Hepatocyte (in vitro differentiated cells): ENCODE results near the gene TTN. TPM values are rescaled to one million over a fixed set of nuclear protein-coding genes. Genes with fewer than 3 reads are reported as not detected.

Source experiments
- DNase-seq: peaks from one replicate; pipeline ENCODE4 v3.0.0-alpha.2; 2016; ENCODE audit warnings: low spot score
- H2AFZ ChIP-seq: fragments of 200-600 bp; sonication (generic); 2 replicates; pipeline ENCODE4 v1.6.0; 2016; ENCODE audit warnings: antibody characterized with exemption, mild to moderate bottlenecking
- H3K27ac ChIP-seq: fragments of 200-600 bp; sonication (generic); 2 replicates; pipeline ENCODE4 v1.5.1; 2016; ENCODE audit warnings: mild to moderate bottlenecking
- H3K27me3 ChIP-seq: fragments of 200-600 bp; sonication (generic); 2 replicates; pipeline ENCODE4 v1.6.1; 2016
- H3K36me3 ChIP-seq: fragments of 200-600 bp; sonication (generic); replicated peaks from 2 replicates; pipeline ENCODE4 v1.5.1; 2016; ENCODE audit warnings: low read depth; ENCODE audit not compliant: insufficient read depth
- H3K4me1 ChIP-seq: fragments of 200-600 bp; sonication (generic); 2 replicates; pipeline ENCODE4 v1.5.1; 2016; ENCODE audit warnings: mild to moderate bottlenecking, moderate library complexity; ENCODE audit not compliant: insufficient read depth
- H3K4me2 ChIP-seq: fragments of 200-600 bp; sonication (generic); 2 replicates; pipeline ENCODE4 v1.6.0; 2016
- H3K4me3 ChIP-seq: fragments of 200-600 bp; sonication (generic); 2 replicates; pipeline ENCODE4 v1.5.1; 2016; ENCODE audit warnings: mild to moderate bottlenecking
- H3K79me2 ChIP-seq: fragments of 200-600 bp; sonication (generic); 2 replicates; pipeline ENCODE4 v1.6.0; 2017; ENCODE audit warnings: mild to moderate bottlenecking
- H3K9me2 ChIP-seq: fragments of 200-600 bp; sonication (generic); replicated peaks from 2 replicates; pipeline ENCODE4 v1.6.0; 2017; ENCODE audit warnings: mild to moderate bottlenecking; ENCODE audit not compliant: insufficient read depth
- H3K9me3 ChIP-seq: fragments of 200-600 bp; sonication (generic); 2 replicates; pipeline ENCODE4 v1.5.1; 2016; ENCODE audit warnings: low read depth, mild to moderate bottlenecking
- H4K20me1 ChIP-seq: fragments of 200-600 bp; sonication (generic); 2 replicates; pipeline ENCODE4 v1.6.0; 2016; ENCODE audit warnings: mild to moderate bottlenecking; ENCODE audit not compliant: insufficient read depth, poor library complexity, severe bottlenecking
- CTCF ChIP-seq: fragments of 200-600 bp; sonication (generic); IDR thresholded peaks from 2 replicates; pipeline ENCODE4 v1.5.1; 2016; ENCODE audit warnings: antibody characterized with exemption, mild to moderate bottlenecking; ENCODE audit not compliant: poor library complexity
- EZH2 ChIP-seq: fragments of 200-600 bp; sonication (generic); IDR thresholded peaks from 2 replicates; pipeline ENCODE4 v1.6.1; 2016; ENCODE audit warnings: antibody characterized with exemption, mild to moderate bottlenecking, borderline replicate concordance
- EZH2phosphoT487 ChIP-seq: fragments of 200-600 bp; sonication (generic); IDR thresholded peaks from one replicate; pipeline ENCODE4 v1.6.1; 2018; ENCODE audit warnings: antibody characterized with exemption, mild to moderate bottlenecking, low read depth, moderate library complexity; ENCODE audit not compliant: unreplicated experiment, severe bottlenecking
- WGBS: methylation state at CpG from one replicate; pipeline ENCODE4 v1.1.6; 2016; ENCODE audit warnings: low lambda C conversion rate; ENCODE audit errors: missing lambda C conversion rate; 5-methylcytosine and 5-hydroxymethylcytosine counted together
- polyA plus RNA-seq: library from polyadenylated mRNA; unstranded; fragments of >200 nt; fragmentation: Nextera tagmentation; extraction: Ambion mirVana; gene quantifications from 2 replicates; pipeline ENCODE4 v1.2.1, GENCODE V29; 2016
- total RNA-seq: library from RNA; depleted of rRNA; stranded (reverse); fragments of >200 nt; gene quantifications from 2 replicates; pipeline ENCODE4 v1.2.3, GENCODE V29; 2014

The TTN gene
- total and polyA plus RNA-seq, 2 experiments from 2014 or later, result 5.4 to 6.4 TPM

GRCh38 chr2:178811045-178811444 lies 3.8 kb upstream of the TTN start:
- no peak for DNase-seq
- H3K4me3 ChIP-seq, result no peak overlapping the region

GRCh38 chr2:178810422-178810821 lies 3.2 kb upstream of the TTN start:
- 89% methylated on average over 5 of the region's 5 CpGs for WGBS

More at GRCh38 chr2:178811045-178811444, 3.8 kb upstream of the TTN start:
- WGBS, result 79% methylated on average over 2 of the region's 2 CpGs
- no peaks in the 10 kb centered on the region for H3K36me3 ChIP-seq
- H3K79me2 ChIP-seq, result no peaks in the 10 kb centered on the region
- H3K4me2 ChIP-seq, result no peak overlapping the region
- H3K27me3 ChIP-seq, result no peaks in the 10 kb centered on the region
- no peaks in the 10 kb centered on the region for H3K4me1 ChIP-seq
- no peak overlapping the region for H3K27ac ChIP-seq
- H4K20me1 ChIP-seq, result no peaks in the 10 kb centered on the region
- no peak overlapping the region for H2AFZ ChIP-seq
- TF ChIP-seq EZH2phosphoT487 (no peak), CTCF (no peak), EZH2 (no peak)
- no peaks in the 10 kb centered on the region for H3K9me2 ChIP-seq
- no peaks in the 10 kb centered on the region for H3K9me3 ChIP-seq

GRCh38 chr2:178806543-178806942 lies 680 bp downstream of the TTN start:
- Histone ChIP-seq H3K36me3 (no peaks in the 10 kb centered on the region), H2AFZ (no peak overlapping the region), H3K4me3 (no peak overlapping the region), H3K4me1 (no peaks in the 10 kb centered on the region), H4K20me1 (no peaks in the 10 kb centered on the region), H3K9me3 (no peaks in the 10 kb centered on the region), H3K9me2 (no peaks in the 10 kb centered on the region), H3K27ac (no peak overlapping the region), H3K27me3 (no peaks in the 10 kb centered on the region), H3K79me2 (no peaks in the 10 kb centered on the region), H3K4me2 (no peak overlapping the region)
- no peak for DNase-seq
- 85% methylated on average over 1 of the region's 1 CpG for WGBS
- TF ChIP-seq EZH2, result no peak
- no peak for TF ChIP-seq EZH2phosphoT487
- no peak for TF ChIP-seq CTCF

More at GRCh38 chr2:178810422-178810821, 3.2 kb upstream of the TTN start:
- Histone ChIP-seq H3K4me3 (no peak overlapping the region), H3K36me3 (no peaks in the 10 kb centered on the region), H4K20me1 (no peaks in the 10 kb centered on the region), H3K9me2 (no peaks in the 10 kb centered on the region), H2AFZ (no peak overlapping the region), H3K4me1 (no peaks in the 10 kb centered on the region), H3K9me3 (no peaks in the 10 kb centered on the region), H3K4me2 (no peak overlapping the region), H3K27me3 (no peaks in the 10 kb centered on the region), H3K79me2 (no peaks in the 10 kb centered on the region), H3K27ac (no peak overlapping the region)
- no peak for DNase-seq
- no peak for TF ChIP-seq EZH2
- no peak for TF ChIP-seq EZH2phosphoT487
- no peak for TF ChIP-seq CTCF

GRCh38 chr2:178805457-178805856 lies 1.8 kb downstream of the TTN start:
- Histone ChIP-seq H3K9me2 (no peaks in the 10 kb centered on the region), H3K9me3 (no peaks in the 10 kb centered on the region), H3K79me2 (no peaks in the 10 kb centered on the region), H3K27ac (no peak overlapping the region), H3K4me1 (no peaks in the 10 kb centered on the region), H2AFZ (no peak overlapping the region), H3K27me3 (no peaks in the 10 kb centered on the region), H3K36me3 (no peaks in the 10 kb centered on the region), H3K4me3 (no peak overlapping the region), H4K20me1 (no peaks in the 10 kb centered on the region), H3K4me2 (no peak overlapping the region)
- 89% methylated on average over 2 of the region's 2 CpGs for WGBS
- no peak for TF ChIP-seq EZH2phosphoT487
- no peak for TF ChIP-seq CTCF
- no peak for TF ChIP-seq EZH2
- no peak for DNase-seq
